Stimulated activated CD8-positive, alpha-beta memory T cell treated with anti-CD3 and anti-CD28 coated beads, Interleukin-7, amount 100 ng/mL, for 1 hour (primary cell): ENCODE results near the gene NENF.

Source experiments
- DNase-seq, 2 donors: peaks; one replicate each; pipeline ENCODE4 v3.0.0-alpha.2; 2020; ENCODE audit warnings: low read depth in 2 of 2

NENF gene

DNA sequence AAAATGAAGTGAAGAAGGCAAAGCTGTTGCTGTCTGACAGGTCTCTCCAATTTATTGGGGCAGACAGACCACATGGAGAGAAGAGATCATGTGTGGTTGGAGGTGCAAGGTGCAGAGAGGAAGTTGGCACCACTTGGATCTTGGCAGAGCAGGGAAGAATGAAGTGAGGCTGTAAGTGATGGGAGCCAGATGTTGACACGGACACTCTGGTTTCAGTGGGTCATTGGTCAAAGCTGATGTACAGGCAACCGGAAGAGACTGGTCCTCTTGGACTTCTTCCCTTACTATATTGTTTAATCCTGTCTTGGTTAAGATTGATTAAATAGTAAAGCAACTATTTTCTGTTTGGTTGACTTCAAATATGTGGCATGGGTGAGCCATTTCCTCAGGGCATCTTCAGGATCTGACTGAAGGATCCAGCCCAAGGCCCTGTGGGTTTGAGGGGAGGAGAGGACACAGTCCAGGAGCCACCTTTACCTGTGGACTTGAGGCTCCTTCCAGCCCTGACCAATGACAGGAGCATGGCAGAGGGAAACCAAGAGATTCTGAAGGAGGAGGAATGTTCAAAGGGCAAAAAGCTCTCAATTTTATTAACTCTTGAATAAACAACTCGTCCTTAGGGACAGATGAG is 49.4 kb downstream of the NENF start:
- no peak for DNase-seq

DNA sequence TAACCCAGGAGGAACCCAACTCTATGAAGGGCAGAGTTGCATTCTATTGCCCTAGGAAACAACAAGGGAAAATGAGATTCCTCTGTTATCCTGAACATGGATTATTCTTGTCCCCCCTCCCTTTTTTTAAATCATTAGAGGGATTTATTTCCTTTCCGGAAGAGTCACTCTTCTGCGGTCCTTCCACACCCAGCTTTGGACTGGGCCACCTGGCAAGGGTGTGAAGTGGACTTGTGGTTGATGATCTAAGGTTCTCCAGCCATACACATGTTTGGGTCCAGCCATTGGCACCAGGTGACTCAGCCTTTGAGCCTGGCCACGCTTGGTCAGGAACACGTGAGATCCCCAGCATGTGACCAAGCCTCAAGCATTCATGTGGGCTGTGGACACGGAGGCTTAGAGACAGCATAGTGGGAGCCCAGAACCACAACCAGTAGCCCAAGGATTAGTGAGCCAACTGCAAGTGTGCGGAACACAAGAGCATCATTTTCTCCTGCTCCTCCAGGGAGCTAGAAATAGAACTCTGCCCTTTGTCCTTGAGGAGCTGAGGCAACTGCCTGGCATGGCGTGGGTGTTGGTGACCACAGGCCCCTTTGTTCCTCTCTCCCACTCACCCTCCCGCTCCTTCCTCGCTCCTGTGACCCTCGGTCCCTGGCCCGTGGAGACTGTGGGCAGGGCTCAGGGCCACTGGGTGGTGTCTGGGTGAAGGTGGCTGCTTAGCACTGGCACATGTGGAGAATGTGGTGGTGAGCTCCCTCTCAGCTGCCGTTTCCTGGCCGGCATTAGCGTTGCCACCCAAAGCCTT is 50.1 kb downstream of the NENF start:
- no peak for DNase-seq

DNA sequence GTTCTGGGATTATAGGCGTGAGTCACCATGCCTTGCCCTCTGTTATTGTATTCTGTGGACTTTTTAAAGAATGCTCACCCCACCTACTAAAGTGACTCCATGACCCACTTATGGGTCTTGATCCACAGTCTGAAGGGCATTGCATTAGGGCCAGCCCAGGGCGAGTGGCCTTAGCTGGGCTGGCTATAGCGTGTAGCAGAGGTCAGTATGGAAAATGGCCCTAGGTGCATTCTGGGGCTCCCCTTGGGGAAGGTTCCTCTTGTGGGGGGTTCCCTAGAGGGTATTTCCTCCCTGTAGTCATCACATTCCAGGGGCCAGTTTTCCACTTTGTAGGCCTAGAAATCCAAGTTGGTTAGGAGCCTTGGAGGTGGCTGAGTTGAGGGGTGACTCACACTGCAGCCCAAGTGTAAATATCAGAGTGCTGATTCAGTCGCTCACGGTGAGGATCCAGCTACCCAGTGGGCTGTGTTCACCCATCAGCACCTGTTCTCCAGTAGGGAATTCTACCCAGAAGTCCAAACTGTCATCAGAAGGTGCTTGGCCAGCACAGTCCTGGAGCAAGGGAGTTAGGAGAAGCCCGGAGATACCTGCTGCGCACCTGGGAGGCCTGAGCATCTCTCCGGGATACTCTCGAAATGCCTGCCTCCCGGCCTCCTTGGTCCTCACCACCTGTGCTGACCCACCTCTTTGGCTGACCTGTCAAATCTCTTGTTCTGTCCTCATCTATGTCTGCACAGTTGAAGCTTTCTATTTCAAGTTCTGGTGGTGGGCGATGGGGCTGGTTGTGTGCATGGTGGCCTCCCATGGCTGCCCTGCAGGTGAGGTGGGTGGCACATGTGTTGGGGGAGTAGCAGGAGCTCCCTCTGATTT is 52.2 kb downstream of the NENF start:
- DNase-seq: no peak

DNA sequence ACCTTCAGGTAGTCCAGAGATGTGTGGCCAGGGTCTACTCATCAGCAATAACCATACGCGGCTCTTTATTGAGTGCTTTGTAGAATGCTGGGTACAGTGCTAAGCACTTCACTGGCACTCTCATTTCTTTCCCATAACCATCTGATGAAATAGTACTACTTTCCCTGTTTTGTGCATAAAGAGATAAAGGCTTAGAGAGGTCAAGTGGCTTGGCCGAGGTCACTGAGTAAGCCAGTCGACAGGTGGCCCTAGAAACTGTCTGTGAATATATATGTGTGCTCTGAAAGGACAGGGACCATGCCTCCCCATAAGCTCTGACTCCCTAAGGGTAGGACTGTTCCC is 52.8 kb downstream of the NENF start:
- DNase-seq: no peak

DNA sequence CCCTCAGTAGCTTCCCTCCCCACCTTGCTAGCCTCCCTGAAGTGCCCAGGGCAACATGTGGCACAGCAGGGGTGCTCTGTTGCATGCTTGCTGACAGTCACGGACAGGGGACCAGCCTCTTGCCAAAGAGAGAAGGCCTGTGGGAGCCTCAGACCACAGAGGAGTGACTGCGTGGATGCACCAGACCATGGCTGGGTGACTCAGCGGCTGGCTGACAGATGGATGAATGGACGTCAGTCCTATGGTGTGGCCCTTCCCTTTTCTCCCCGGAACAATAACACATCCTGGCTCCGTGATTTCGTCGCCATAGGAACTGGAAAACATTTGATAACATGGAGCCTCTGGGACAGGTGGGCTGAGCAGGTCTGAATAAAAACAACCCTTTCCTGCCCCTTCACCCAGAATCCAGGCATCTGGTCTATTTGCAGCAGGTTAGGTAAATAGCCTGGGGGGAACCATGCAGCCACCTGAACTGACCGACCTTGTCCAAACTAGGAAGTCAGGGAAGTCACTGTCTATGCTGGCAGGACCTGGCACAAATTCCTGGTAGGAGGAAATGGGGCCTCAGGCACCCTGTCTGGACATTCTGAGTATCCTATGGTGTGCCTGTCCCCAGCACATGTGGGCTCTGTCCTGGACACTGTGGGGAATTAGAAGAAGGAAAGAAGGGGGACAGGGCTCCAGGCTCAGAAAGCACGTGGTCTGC is 53.3 kb downstream of the NENF start:
- no peak for DNase-seq

DNA sequence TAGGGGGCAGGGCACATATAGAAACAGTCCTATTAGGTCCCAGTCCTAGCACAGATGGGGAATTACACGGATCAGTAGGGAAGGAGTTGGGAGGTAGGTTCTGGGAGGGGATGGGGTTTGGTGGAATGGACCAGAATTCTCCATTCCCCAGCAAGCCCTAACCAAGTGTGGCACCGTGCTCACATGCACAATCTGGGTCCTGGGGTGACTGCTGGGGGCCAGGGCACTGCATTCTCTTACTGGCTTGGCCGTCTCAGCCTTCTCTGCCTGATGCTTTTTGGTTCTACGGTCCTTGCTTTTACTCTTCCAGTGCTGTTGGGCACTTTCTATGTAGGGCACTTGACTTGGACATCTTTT is 53.9 kb downstream of the NENF start:
- no peak for DNase-seq

DNA sequence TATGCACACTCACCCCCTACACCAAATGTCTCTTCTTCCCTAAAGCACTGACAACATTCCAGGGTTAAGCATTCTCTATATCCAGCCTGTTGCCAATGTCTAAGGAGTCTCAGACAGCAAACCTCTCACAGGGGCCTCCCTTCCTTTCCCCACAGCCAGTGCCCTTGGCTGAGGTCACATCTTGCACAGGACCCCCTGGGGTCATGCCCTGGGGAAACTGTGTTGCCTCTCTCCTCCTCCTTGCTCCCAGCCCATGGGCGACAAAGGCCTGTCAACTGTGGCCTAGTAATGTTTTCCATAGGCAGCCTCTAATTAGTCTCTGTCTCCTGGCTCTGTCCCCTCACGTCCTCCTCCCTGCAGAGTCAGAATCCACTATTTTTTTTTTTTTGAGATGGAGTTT is 54.6 kb downstream of the NENF start:
- no peak for DNase-seq

DNA sequence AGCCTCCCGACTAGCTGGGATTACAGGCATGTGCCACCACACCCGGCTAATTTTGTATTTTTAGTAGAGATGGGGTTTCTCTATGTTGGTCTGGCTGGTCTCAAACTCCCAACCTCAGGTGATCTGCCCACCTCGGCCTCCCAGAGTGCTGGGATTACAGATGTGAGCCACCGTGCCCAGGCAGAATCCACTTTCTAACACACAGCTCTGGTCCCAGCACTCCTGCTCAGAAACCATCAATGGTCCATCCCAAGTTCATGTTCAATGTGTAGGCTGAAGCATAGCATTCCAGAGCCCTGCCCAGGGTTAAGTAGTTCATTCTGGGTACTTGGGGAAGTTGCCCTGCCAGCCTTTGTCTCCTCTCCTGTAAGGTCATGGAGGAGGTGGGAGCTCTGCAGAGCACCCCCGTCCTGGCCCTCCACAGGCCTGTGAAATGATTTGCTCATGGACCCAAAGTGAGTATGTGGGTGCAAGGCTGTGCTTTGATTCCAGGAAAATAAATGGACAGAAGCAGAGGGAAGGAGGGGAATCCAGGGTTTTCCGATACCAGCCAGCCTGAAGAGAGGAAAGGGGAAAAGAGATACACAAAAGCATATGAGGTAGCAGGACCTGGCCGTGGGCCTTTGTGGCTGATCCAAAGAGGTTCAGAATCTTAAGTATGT is 55.2 kb downstream of the NENF start:
- no peak for DNase-seq

DNA sequence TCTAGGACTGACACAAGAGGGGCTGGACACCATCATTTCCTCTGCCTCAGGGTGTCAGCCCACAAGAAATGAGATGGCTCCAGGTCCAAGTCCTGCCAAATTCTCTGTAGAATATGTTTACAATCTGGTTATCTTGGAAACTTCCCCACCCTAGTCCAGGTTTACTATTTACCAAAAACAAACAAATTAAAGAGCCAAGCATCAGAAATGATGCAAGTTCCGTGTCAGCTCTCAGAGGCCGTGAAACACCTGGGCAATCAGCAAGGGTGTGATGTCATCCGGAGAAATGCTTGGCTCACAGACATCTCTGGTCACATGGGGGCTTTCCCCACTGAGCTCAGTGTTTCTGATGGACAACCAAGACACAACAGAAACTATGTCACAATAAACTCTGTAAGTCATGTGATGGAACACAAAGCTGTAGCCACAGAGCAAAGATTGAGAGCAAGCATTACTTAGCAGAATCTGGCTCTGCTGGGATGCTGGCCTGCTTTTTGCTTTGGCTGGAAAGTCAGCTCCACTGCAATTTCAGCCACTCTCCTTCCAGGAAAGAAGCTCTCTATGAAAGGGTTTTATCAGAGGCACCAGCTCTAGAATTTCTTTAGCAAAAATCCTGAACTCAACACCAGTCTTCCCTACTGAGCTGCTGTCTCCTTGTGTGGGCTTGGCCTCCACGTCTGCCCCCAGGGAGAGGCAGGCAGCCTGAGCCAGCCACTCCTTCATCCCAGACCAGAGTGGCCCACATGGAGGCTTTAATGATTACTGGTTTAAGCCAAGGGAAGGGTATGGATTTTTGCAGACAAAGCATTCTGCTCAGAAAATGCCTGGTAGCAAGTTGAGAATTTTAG is 55.9 kb downstream of the NENF start:
- no peak for DNase-seq

DNA sequence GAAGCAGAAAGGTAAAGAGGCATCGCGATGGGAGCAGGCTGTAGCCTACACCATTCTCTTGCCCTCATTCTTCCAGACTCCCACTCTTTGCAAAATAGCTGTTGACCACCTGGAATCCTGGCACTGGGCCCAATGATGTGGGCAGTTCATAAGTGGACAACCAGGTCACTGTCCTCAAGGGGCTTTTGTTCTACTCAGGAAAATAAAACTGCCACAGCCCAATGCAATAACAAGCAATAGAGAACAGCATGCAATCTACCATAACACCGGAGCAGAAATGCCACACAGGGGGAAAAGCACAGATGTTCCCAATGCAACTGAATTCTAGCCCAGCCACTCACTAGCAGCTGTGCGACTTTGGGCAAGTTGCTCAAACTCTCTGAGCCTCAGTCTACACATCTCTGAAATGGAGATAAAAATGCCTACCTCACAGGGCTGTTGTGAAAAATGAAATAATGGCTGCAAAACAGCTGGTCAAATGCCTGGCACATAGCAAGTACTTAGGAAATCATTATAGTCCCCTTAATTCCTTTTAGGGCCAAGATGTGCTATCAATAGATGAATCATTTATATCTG is 56.7 kb downstream of the NENF start:
- no peak for DNase-seq

DNA sequence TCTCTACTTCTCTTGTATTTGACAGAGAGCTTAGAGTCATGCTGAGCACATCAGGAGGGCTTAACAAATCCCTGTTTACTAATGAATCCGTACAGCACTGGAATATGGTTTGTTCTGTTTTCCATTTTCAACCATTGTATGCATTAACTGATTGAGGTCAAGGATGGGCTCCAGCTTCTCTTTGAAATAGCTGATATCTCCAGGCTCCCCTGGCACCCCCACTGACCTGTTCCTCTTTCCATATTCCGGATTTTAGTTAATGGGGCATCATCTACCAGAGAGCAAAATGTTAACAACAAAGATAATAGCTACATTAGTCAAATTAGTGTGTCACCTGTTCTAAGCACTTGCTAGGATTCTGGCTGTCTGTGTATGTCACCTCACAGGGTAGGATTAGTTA is 57.6 kb downstream of the NENF start:
- DNase-seq: no peak

DNA sequence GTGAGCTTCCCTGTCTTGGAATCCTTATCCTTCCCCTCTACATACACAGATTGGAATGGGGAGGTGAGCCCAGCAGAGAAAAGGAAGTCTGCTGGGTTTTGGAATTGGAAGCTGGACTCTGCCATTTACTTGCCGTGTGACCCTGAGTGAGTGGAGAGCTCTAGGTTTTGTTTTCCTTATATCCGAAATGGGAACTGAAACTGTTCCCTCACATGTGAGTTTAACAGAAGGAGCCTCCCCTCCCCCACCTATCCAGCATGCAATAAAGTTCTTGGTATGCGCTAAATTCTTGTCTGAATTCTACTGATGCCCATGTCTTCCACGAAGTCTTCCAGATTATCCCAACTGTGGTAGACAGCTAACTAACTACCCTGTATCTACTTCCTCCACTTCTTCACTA is 58.7 kb downstream of the NENF start:
- DNase-seq: no peak
